Measurements from ENCODE around the gene LGALS8.

LGALS8 gene

GRCh38 chr1:236545621-236546169 is 21.9 kb downstream of the LGALS8 start:
- peaks cover 100% of the 10 kb centered on the region for H3K36me3 ChIP-seq (ENCODE audit: control insufficient read depth, insufficient read depth, low read length, severe bottlenecking)
- H3K9ac ChIP-seq (ENCODE audit: low read length), result no peak overlapping the region
- no peaks in the 10 kb centered on the region for H3K4me1 ChIP-seq (ENCODE audit: control insufficient read depth, insufficient read depth, low read length)
- DNase-seq (ENCODE audit: low read depth), result peak; percentile 34
- H3K9me3 ChIP-seq (ENCODE audit: control insufficient read depth, low read length), result no peaks in the 10 kb centered on the region
- no peaks in the 10 kb centered on the region for H3K27me3 ChIP-seq (replicated peaks; ENCODE audit: control insufficient read depth, insufficient read depth, low read length)
- H3K4me3 ChIP-seq (ENCODE audit: low read length), result no peak overlapping the region

- Histone ChIP-seq H3K9me3 (ENCODE audit: control insufficient read depth, low read length) (no peaks in the 10 kb centered on the region), H3K27me3 (replicated peaks; ENCODE audit: control insufficient read depth, insufficient read depth, low read length) (no peaks in the 10 kb centered on the region), H3K4me3 (ENCODE audit: low read length) (no peak overlapping the region), H3K9ac (ENCODE audit: low read length) (no peak overlapping the region), H3K36me3 (ENCODE audit: control insufficient read depth, insufficient read depth, low read length, severe bottlenecking) (peaks cover 100% of the 10 kb centered on the region), H3K4me1 (ENCODE audit: control insufficient read depth, insufficient read depth, low read length) (peaks cover 6% of the 10 kb centered on the region)
- DNase-seq (ENCODE audit: low read depth), result no peak
These were observed 24.7 kb downstream of the LGALS8 start for GRCh38 chr1:236548452-236548851.

GRCh38 chr1:236550961-236551851 is 27.4 kb downstream of the LGALS8 start:
- Histone ChIP-seq H3K4me1 (ENCODE audit: control insufficient read depth, insufficient read depth, low read length) (peaks cover 6% of the 10 kb centered on the region), H3K9me3 (ENCODE audit: control insufficient read depth, low read length) (no peaks in the 10 kb centered on the region), H3K27me3 (replicated peaks; ENCODE audit: control insufficient read depth, insufficient read depth, low read length) (no peaks in the 10 kb centered on the region), H3K36me3 (ENCODE audit: control insufficient read depth, insufficient read depth, low read length, severe bottlenecking) (peaks cover 99% of the 10 kb centered on the region), H3K4me3 (ENCODE audit: low read length) (no peak overlapping the region), H3K9ac (ENCODE audit: low read length) (no peak overlapping the region)
- DNase-seq (ENCODE audit: low read depth), result no peak

- Histone ChIP-seq H3K4me1 (ENCODE audit: control insufficient read depth, insufficient read depth, low read length) (peaks cover 7% of the 10 kb centered on the region), H3K27me3 (replicated peaks; ENCODE audit: control insufficient read depth, insufficient read depth, low read length) (no peaks in the 10 kb centered on the region), H3K9ac (ENCODE audit: low read length) (no peak overlapping the region), H3K9me3 (ENCODE audit: control insufficient read depth, low read length) (no peaks in the 10 kb centered on the region), H3K4me3 (ENCODE audit: low read length) (no peak overlapping the region), H3K36me3 (ENCODE audit: control insufficient read depth, insufficient read depth, low read length, severe bottlenecking) (peaks cover 99% of the 10 kb centered on the region)
- no peak for DNase-seq (ENCODE audit: low read depth)
These were observed 28.3 kb downstream of the LGALS8 start for GRCh38 chr1:236552096-236552495.

GRCh38 chr1:236552901-236553300 is 29.1 kb downstream of the LGALS8 start:
- peaks cover 99% of the 10 kb centered on the region for H3K36me3 ChIP-seq (ENCODE audit: control insufficient read depth, insufficient read depth, low read length, severe bottlenecking)
- no peaks in the 10 kb centered on the region for H3K9me3 ChIP-seq (ENCODE audit: control insufficient read depth, low read length)

GRCh38 chr1:236553370-236553769 is 29.6 kb downstream of the LGALS8 start:
- Histone ChIP-seq H3K4me3 (ENCODE audit: low read length) (no peak overlapping the region), H3K9ac (ENCODE audit: low read length) (no peak overlapping the region), H3K36me3 (ENCODE audit: control insufficient read depth, insufficient read depth, low read length, severe bottlenecking) (peaks cover 99% of the 10 kb centered on the region), H3K9me3 (ENCODE audit: control insufficient read depth, low read length) (no peaks in the 10 kb centered on the region), H3K4me1 (ENCODE audit: control insufficient read depth, insufficient read depth, low read length) (peaks cover 15% of the 10 kb centered on the region), H3K27me3 (replicated peaks; ENCODE audit: control insufficient read depth, insufficient read depth, low read length) (no peaks in the 10 kb centered on the region)
- no peak for DNase-seq (ENCODE audit: low read depth)

More at GRCh38 chr1:236552901-236553300, 29.1 kb downstream of the LGALS8 start:
- H3K4me1 ChIP-seq (ENCODE audit: control insufficient read depth, insufficient read depth, low read length), result peaks cover 10% of the 10 kb centered on the region
- no peak overlapping the region for H3K9ac ChIP-seq (ENCODE audit: low read length)
- H3K4me3 ChIP-seq (ENCODE audit: low read length), result no peak overlapping the region
- DNase-seq (ENCODE audit: low read depth), result peak; percentile 5
- no peaks in the 10 kb centered on the region for H3K27me3 ChIP-seq (replicated peaks; ENCODE audit: control insufficient read depth, insufficient read depth, low read length)

- no peak for DNase-seq (ENCODE audit: low read depth)
- Histone ChIP-seq H3K4me1 (ENCODE audit: control insufficient read depth, insufficient read depth, low read length) (peaks cover 17% of the 10 kb centered on the region), H3K9ac (ENCODE audit: low read length) (no peak overlapping the region), H3K36me3 (ENCODE audit: control insufficient read depth, insufficient read depth, low read length, severe bottlenecking) (peaks cover 98% of the 10 kb centered on the region), H3K27me3 (replicated peaks; ENCODE audit: control insufficient read depth, insufficient read depth, low read length) (no peaks in the 10 kb centered on the region), H3K4me3 (ENCODE audit: low read length) (no peak overlapping the region), H3K9me3 (ENCODE audit: control insufficient read depth, low read length) (no peaks in the 10 kb centered on the region)
These were observed 32.8 kb downstream of the LGALS8 start for GRCh38 chr1:236556606-236557005.

GRCh38 chr1:236558081-236558480 is 34.3 kb downstream of the LGALS8 start:
- DNase-seq (ENCODE audit: low read depth), result no peak
- H3K9me3 ChIP-seq (ENCODE audit: control insufficient read depth, low read length), result no peaks in the 10 kb centered on the region
- no peaks in the 10 kb centered on the region for H3K27me3 ChIP-seq (replicated peaks; ENCODE audit: control insufficient read depth, insufficient read depth, low read length)
- H3K4me1 ChIP-seq (ENCODE audit: control insufficient read depth, insufficient read depth, low read length), result peaks cover 14% of the 10 kb centered on the region
- no peak overlapping the region for H3K9ac ChIP-seq (ENCODE audit: low read length)
- peaks cover 96% of the 10 kb centered on the region for H3K36me3 ChIP-seq (ENCODE audit: control insufficient read depth, insufficient read depth, low read length, severe bottlenecking)
- no peak overlapping the region for H3K4me3 ChIP-seq (ENCODE audit: low read length)

GRCh38 chr1:236558846-236559245 is 35.1 kb downstream of the LGALS8 start:
- Histone ChIP-seq H3K4me3 (ENCODE audit: low read length) (no peak overlapping the region), H3K9ac (ENCODE audit: low read length) (no peak overlapping the region), H3K27me3 (replicated peaks; ENCODE audit: control insufficient read depth, insufficient read depth, low read length) (no peaks in the 10 kb centered on the region), H3K36me3 (ENCODE audit: control insufficient read depth, insufficient read depth, low read length, severe bottlenecking) (peaks cover 96% of the 10 kb centered on the region), H3K4me1 (ENCODE audit: control insufficient read depth, insufficient read depth, low read length) (peaks cover 11% of the 10 kb centered on the region), H3K9me3 (ENCODE audit: control insufficient read depth, low read length) (no peaks in the 10 kb centered on the region)
- DNase-seq (ENCODE audit: low read depth), result no peak

- no peak overlapping the region for H3K9ac ChIP-seq (ENCODE audit: low read length)
- no peak overlapping the region for H3K4me3 ChIP-seq (ENCODE audit: low read length)
- H3K4me1 ChIP-seq (ENCODE audit: control insufficient read depth, insufficient read depth, low read length), result peaks cover 11% of the 10 kb centered on the region
- H3K9me3 ChIP-seq (ENCODE audit: control insufficient read depth, low read length), result no peaks in the 10 kb centered on the region
- no peaks in the 10 kb centered on the region for H3K27me3 ChIP-seq (replicated peaks; ENCODE audit: control insufficient read depth, insufficient read depth, low read length)
- peaks cover 97% of the 10 kb centered on the region for H3K36me3 ChIP-seq (ENCODE audit: control insufficient read depth, insufficient read depth, low read length, severe bottlenecking)
- no peak for DNase-seq (ENCODE audit: low read depth)
These were observed 36.5 kb downstream of the LGALS8 start for GRCh38 chr1:236560213-236560771.

- no peaks in the 10 kb centered on the region for H3K27me3 ChIP-seq (replicated peaks; ENCODE audit: control insufficient read depth, insufficient read depth, low read length)
- DNase-seq (ENCODE audit: low read depth), result no peak
- no peaks in the 10 kb centered on the region for H3K9me3 ChIP-seq (ENCODE audit: control insufficient read depth, low read length)
- H3K4me3 ChIP-seq (ENCODE audit: low read length), result no peak overlapping the region
- H3K36me3 ChIP-seq (ENCODE audit: control insufficient read depth, insufficient read depth, low read length, severe bottlenecking), result peaks cover 97% of the 10 kb centered on the region
- H3K4me1 ChIP-seq (ENCODE audit: control insufficient read depth, insufficient read depth, low read length), result peaks cover 11% of the 10 kb centered on the region
- H3K9ac ChIP-seq (ENCODE audit: low read length), result no peak overlapping the region
These were observed 38.2 kb downstream of the LGALS8 start for GRCh38 chr1:236561976-236562375.

Data from adipocyte (in vitro differentiated cells).